ENCODE results near the gene SPACA6.

Gene SPACA6

GRCh38 chr19:51739466-51740213 is 46.5 kb downstream of the SPACA6 start:
- no peak for DNase-seq

GRCh38 chr19:51740356-51740755 is 47.2 kb downstream of the SPACA6 start:
- DNase-seq = no peak

GRCh38 chr19:51742789-51743188 is 49.7 kb downstream of the SPACA6 start:
- no peak for DNase-seq

GRCh38 chr19:51743405-51743804 is 50.3 kb downstream of the SPACA6 start:
- no peak for DNase-seq

- DNase-seq = no peak
Measured at GRCh38 chr19:51746731-51747130, 53.6 kb downstream of the SPACA6 start.

- no peak for DNase-seq
Measured at GRCh38 chr19:51749979-51750378, 56.8 kb downstream of the SPACA6 start.

GRCh38 chr19:51750400-51751094 is 57.4 kb downstream of the SPACA6 start:
- no peak for DNase-seq

- DNase-seq = no peak
Measured at GRCh38 chr19:51751655-51752054, 58.5 kb downstream of the SPACA6 start, which contains the start of gene FPR1. Gene FPR1 (minus strand): TSS chr19:51751878. CDS start chr19:51746994, 4,884 bp downstream.

GRCh38 chr19:51754109-51754508 is 61.0 kb downstream of the SPACA6 start:
- no peak for DNase-seq

- no peak for DNase-seq
Measured at GRCh38 chr19:51754770-51755169, 61.6 kb downstream of the SPACA6 start.

All from NCI-H510A treated with DMSO at 0.1 percent for 48 hours (cell line).